K562 treated with DMSO at 1 percent for 24 hours (cell line): ENCODE measurements around the gene PNPLA8. TPM values are rescaled to one million over a fixed set of nuclear protein-coding genes. Genes with fewer than 3 reads are reported as not detected.

Source experiments
- total RNA-seq: library from RNA; unstranded; fragments of 300-600 nt; gene quantifications from 2 replicates; pipeline ENCODE4 v1.2.3, GENCODE V29; 2022; ENCODE audit warnings: low read depth; ENCODE audit not compliant: insufficient read depth

The PNPLA8 gene
- total RNA-seq = 21.4 and 25.3 TPM in 2 replicates

DNA sequence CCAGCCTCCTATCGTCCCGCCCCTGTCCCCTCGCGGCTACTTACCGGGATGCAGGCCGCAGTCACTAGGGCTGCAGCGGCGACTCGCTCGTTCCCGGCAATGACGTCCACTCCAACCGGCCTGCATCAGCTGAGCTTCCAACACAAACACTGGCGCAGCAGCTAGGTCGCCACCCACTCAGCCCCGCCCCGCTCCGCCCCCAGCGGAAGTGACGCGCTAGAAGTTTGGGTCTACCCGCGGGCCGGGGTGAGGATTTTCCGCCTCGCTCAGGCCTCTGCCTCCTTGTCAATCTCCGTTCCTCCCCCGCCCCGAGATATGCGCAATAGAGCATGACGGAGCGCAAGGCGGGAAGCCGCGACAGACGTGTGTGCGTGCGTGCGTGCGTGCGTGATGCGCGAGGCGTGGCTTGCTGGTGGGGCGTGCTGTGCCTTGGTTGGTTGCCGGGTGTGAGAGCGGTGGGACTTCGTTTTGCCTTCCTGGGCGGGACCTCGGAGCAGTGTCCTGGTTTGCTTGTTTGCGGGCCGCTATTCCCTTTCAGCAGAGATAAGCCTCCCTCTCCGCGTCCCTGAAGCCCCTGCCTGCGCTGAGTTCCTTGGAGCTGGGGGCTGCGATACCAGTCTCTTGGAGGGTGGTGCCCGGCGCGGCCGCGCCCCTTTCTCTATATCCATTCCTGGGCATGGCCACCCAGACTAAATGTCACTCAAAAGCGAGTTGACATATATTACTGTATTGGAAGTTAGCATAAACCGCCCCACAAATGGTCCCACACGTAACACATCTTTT lies at the start of gene PNPLA8:
Gene PNPLA8 (minus strand): TSS at position 151 of the 783 bp plus-strand sequence. CDS start 10,644 bp downstream, outside the sequence.

GRCh38 chr7:108569381-108570145 lies 43.6 kb upstream of the PNPLA8 start, which contains the start of the genes DNAJB9 and THAP5:
DNAJB9 (plus strand) TSS chr7:108569874; CDS start chr7:108571727, 1,853 bp downstream.
THAP5 (minus strand) TSS chr7:108569706; CDS start chr7:108569569, 137 bp downstream.

GRCh38 chr7:108455998-108456677 lies 69.8 kb downstream of the PNPLA8 start, which contains the start of gene NRCAM:
NRCAM (minus strand) TSS chr7:108456436; CDS start chr7:108240064, 216,372 bp downstream.

Other genes starting within 250 kb of the PNPLA8 start
- 0.38 and 0.69 TPM in 2 replicates for gene NRCAM, start 69.7 kb downstream of the PNPLA8 start, total RNA-seq
- 13.0 and 18.8 TPM in 2 replicates for gene THAP5, start 43.6 kb upstream of the PNPLA8 start, total RNA-seq
- 22.2 and 25.5 TPM in 2 replicates for gene DNAJB9, start 43.7 kb upstream of the PNPLA8 start, total RNA-seq